HG03457 (cell line): Measurements from ENCODE around the gene PTGES.

Experiments used
- ATAC-seq: cut with Tn5 transposase; IDR thresholded peaks from one replicate; pipeline ENCODE4 v1.9.1; 2021; ENCODE audit warnings: moderate number of reproducible peaks; ENCODE audit not compliant: unreplicated experiment

The PTGES gene

DNA sequence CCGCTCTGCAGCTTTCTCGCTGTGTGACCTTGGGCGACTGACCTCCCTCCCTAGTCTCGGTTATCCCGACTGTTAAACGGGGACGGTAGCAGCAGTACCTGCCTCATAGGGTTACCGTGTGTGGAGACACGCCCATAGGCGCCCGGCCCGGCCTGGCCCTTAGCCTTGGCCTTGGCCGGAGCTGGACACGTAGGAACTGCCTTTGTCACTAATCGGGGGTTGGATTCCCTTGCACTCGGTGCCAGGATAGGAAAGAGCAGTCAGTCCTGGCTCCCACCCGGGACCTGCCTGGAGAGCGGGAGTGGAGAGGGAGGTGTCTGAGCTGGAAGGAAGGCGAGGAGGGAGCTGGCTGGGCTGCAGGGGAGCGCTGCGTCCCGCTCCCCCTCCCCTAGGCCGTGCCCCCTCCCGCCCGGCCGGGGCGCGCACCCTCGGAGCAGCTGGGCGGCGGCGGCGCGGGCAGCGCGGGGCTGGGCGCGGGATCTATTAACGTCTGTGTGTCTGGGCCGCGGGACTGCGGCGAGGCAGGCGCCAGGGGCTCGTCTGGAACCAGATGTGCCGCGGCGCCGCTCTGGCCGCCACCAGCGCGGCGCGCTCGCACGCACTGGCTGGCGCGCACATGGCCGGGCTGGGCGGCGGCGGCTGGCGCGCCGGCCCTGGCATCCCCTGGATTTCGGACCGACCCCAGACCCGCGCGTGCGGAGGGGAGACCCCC lies 55.7 kb downstream of the PTGES start:
- no peak for ATAC-seq

DNA sequence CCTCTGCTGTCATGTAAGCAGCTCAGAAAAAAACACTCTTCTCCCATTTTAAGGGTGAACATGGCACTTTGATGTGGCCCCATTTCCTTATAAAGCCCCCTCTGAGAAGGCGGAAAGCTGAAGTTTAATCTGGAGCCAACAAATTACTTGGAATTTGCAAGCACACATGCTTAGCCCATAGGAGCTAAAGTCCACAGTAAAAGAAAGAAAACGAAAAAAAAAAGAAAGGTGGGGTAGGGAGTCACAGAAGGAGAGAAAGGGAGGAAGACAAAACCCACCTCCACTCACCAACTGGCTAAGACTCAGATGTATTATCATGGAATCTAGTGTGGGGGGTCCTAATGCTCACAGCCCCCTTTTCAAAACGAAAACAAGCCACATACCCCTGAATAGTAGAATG lies 57.0 kb downstream of the PTGES start:
- no peak for ATAC-seq

DNA sequence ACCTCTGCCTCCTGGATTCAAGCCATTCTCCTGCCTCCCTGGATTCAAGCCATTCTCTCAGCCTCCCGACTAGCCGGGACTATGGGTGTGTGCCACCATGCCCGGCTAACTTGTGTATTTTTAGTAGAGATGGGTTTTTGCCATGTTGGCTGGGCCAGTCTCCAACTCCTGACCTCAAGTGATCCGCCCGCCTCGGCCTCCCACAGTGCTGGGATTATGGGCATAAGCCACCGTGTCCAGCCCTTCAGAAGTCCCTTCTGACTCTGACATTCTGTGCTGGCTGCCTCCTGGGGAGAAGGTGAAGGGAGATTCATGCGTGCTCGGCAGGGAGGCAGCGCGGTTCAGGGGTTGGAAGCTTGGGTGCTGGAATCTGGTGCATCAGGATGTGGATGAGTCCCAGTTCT lies 58.6 kb downstream of the PTGES start:
- no peak for ATAC-seq

GRCh38 chr9:129693741-129694140 lies 59.1 kb downstream of the PTGES start:
- no peak for ATAC-seq

- ATAC-seq = no peak
Observed at GRCh38 chr9:129692534-129692933, 60.3 kb downstream of the PTGES start.
